CD4-positive, alpha-beta T cell (primary cell): ENCODE data around the gene PLA2R1. TPM values are rescaled to one million over a fixed set of nuclear protein-coding genes. Genes with fewer than 3 reads are reported as not detected.

Source experiments
- ATAC-seq: fragments of 200-7000 bp; cut with Tn5 transposase; one replicate; pipeline ENCODE4 v1.10.0; 2022; ENCODE audit warnings: mild to moderate bottlenecking; ENCODE audit not compliant: poor library complexity
- CTCF ChIA-PET: fragments of 350-600 bp; sonication (Branson Sonifier 250); formaldehyde crosslinking; loops from one replicate; lab custom pipeline; 2021; ENCODE audit warnings: antibody characterized with exemption, inconsistent platforms; lab: Charles Lee
- POLR2A ChIA-PET: fragments of 350-600 bp; sonication (Branson Sonifier 250); formaldehyde crosslinking; loops from one replicate; lab custom pipeline; 2021; ENCODE audit warnings: antibody characterized with exemption, inconsistent platforms; lab: Charles Lee
- DNase-seq, 14 experiments: peaks; one replicate each; pipeline ENCODE4 v3.0.0-alpha.2; 2013 to 2020; ENCODE audit warnings: mixed read lengths in 2 of 14
- H3K27ac ChIP-seq, 2 donors: one replicate each; pipeline versions ENCODE4 v1.5.1 to v1.7.0; 2013; ENCODE audit warnings: low read length in 2 of 2, low read depth in 1 of 2, mild to moderate bottlenecking in 1 of 2
- H3K27me3 ChIP-seq, 2 experiments: 1 replicate in 1 of 2; 2 replicates in 1 of 2; pipeline versions ENCODE4 v1.6.1 to v1.7.0; 2013; ENCODE audit warnings: low read length in 2 of 2, control low read depth in 1 of 2, mild to moderate bottlenecking in 1 of 2, moderate library complexity in 1 of 2; ENCODE audit not compliant: insufficient read depth in 2 of 2, control insufficient read depth in 1 of 2
- H3K36me3 ChIP-seq: one replicate; pipeline ENCODE4 v1.6.1; 2013; ENCODE audit warnings: low read length, control low read depth; ENCODE audit not compliant: insufficient read depth
- H3K4me1 ChIP-seq: one replicate; pipeline ENCODE4 v1.6.1; 2013; ENCODE audit warnings: low read length, control low read depth; ENCODE audit not compliant: insufficient read depth
- H3K4me3 ChIP-seq: one replicate; pipeline ENCODE4 v1.5.1; 2013; ENCODE audit warnings: mild to moderate bottlenecking, low read length, moderate library complexity
- H3K9me3 ChIP-seq, 2 experiments: 1 replicate in 1 of 2; 2 replicates in 1 of 2; pipeline versions ENCODE4 v1.6.1 to v1.7.0; 2013; ENCODE audit warnings: low read length in 2 of 2, mild to moderate bottlenecking in 2 of 2, control low read depth in 1 of 2, moderate library complexity in 1 of 2; ENCODE audit not compliant: control insufficient read depth in 1 of 2, insufficient read depth in 1 of 2
- H3K27ac Mint-ChIP-seq: one replicate; pipeline ENCODE4 v1.8.0; 2020; ENCODE audit warnings: mixed read lengths
- H3K27me3 Mint-ChIP-seq: one replicate; pipeline ENCODE4 v1.8.0; 2021; ENCODE audit warnings: mixed read lengths
- H3K36me3 Mint-ChIP-seq: one replicate; pipeline ENCODE4 v1.8.0; 2021; ENCODE audit warnings: low read depth, mixed read lengths
- H3K4me1 Mint-ChIP-seq: one replicate; pipeline ENCODE4 v1.8.0; 2021; ENCODE audit warnings: low read depth, mixed read lengths
- H3K4me3 Mint-ChIP-seq: one replicate; pipeline ENCODE4 v1.8.0; 2020; ENCODE audit warnings: mild to moderate bottlenecking, mixed read lengths
- H3K9me3 Mint-ChIP-seq: one replicate; pipeline ENCODE4 v1.8.0; 2020; ENCODE audit warnings: mixed read lengths
- CTCF ChIP-seq: fragments of 200-600 bp; IDR thresholded peaks from one replicate; pipeline ENCODE4 v1.8.0; 2022; ENCODE audit warnings: antibody characterized with exemption, mild to moderate bottlenecking
- intact Hi-C, 2 experiments: fragments of 100-400 bp; cut with DNase I in 1 of 2; cut with micrococcal nuclease in 1 of 2; formaldehyde crosslinking; loops; one replicate each; pipeline versions ENCODE4 v1.15.1 to v1.9.0; 2023 to 2025; cut with DNase I, micrococcal nuclease
- total RNA-seq, 174 experiments: library from RNA in 2 of 174; stranded (reverse) in 2 of 174; gene quantifications; one replicate each; pipeline ENCODE4 v1.2.3 and lab custom pipeline; 2021 to 2026

The PLA2R1 gene
- total RNA-seq, 2 experiments from 2014 or later, result not detected

DNA sequence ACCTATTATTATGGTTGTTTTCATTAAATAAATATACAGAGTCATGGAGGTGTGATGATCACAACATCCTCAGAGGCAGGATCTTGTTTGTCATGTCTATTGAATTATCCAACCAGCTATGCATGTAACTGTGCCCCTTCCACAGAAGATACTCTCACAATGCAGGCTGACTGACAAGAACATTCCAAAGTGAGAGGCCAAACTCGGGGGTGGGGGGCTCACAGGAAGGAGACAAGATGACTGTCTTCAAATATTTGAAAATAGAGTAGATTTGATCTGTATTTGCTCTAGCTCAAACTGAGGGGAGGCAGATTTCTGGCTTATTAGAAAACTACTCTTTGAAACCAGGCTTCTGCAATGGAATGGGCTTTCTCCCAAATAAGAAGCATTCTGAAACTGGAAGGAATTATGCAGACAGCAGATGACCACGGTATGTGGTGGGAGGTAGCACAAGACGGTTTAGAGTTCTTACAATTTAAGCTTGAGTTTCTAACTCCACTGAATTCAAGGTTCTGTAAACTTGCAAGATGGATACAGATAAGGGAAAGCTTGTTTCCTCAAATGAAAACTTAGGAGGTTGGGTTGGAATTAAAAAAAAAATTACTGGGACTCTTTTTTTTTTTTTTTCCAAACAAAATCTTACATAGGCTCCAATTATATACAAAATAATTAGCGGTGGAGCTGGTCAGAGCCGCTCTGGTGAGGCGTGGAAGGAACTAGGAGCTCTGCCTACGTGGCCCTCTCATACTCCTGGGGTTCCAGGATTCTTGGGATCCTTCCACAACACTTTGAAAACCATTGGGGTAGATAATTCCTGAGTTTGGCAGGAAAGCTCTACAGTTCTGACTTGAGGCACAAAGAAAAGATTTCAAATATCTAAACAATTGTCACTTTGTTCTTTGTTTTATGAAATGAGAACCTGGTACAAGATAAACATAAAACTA is 79.3 kb downstream of the PLA2R1 start:
- TF ChIP-seq CTCF, result no peak
- Mint-ChIP-seq H3K4me1 (no peaks in the 10 kb centered on the region), H3K36me3 (no peaks in the 10 kb centered on the region), H3K9me3 (no peaks in the 10 kb centered on the region), H3K4me3 (no peak overlapping the region), H3K27ac (no peak overlapping the region), H3K27me3 (peaks cover 16% of the 10 kb centered on the region)
- Histone ChIP-seq H3K36me3 (no peaks in the 10 kb centered on the region), H3K27ac (no peak overlapping the region), H3K4me1 (no peaks in the 10 kb centered on the region), H3K27me3 (no peaks in the 10 kb centered on the region), H3K9me3 (no peaks in the 10 kb centered on the region), H3K4me3 (no peak overlapping the region)
- intact Hi-C loops, result no loop called here
- ATAC-seq (no peak), DNase-seq (no peak)
- ChIA-PET CTCF (interaction anchor here (0.6 to 1.6 kb wide), 3 partner anchors 15 to 1861 kb away, joined by 3 to 4 read pairs (median 3); no protein-coding TSS in a partner anchor), POLR2A (no interaction called here)

DNA sequence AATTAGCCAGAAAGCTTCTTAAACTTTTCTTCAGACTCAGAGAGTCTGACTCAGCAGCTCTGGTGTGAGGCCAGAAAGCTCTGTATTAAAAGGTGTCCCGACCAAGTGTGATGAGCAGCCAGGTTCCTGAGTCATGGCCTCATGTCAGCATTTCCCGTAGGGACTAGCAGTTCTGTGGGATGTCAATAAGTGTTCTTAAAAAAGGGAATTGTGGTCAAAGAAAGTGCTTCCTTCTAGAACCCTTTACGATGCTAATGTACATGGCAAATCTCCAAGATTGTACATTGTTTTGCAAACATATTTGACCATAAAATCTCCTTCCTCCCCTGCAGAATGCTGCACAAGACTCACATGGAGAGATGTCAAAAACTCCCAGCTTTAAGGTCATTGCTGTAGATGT is 80.1 kb downstream of the PLA2R1 start:
- Histone ChIP-seq H3K4me1 (no peaks in the 10 kb centered on the region), H3K4me3 (no peak overlapping the region), H3K27ac (no peak overlapping the region), H3K36me3 (no peaks in the 10 kb centered on the region), H3K9me3 (no peaks in the 10 kb centered on the region), H3K27me3 (no peaks in the 10 kb centered on the region)
- no peak overlapping the region for H3K27ac Mint-ChIP-seq
- no peak for TF ChIP-seq CTCF
- ChIA-PET POLR2A (no interaction called here), CTCF (no interaction called here)
- no peak for ATAC-seq
- no peaks in the 10 kb centered on the region for H3K9me3 Mint-ChIP-seq
- no peaks in the 10 kb centered on the region for H3K36me3 Mint-ChIP-seq
- no peak overlapping the region for H3K4me3 Mint-ChIP-seq
- intact Hi-C loops, result no loop called here
- no peaks in the 10 kb centered on the region for H3K4me1 Mint-ChIP-seq
- no peak for DNase-seq
- H3K27me3 Mint-ChIP-seq, result peaks cover 16% of the 10 kb centered on the region

GRCh38 chr2:159976527-159977160 is 85.8 kb downstream of the PLA2R1 start:
- no peak for TF ChIP-seq CTCF
- CTCF ChIA-PET, result no interaction called here
- H3K9me3 ChIP-seq, result no peaks in the 10 kb centered on the region

More at GRCh38 chr2:159976527-159977160, 85.8 kb downstream of the PLA2R1 start:
- H3K9me3 Mint-ChIP-seq, result no peaks in the 10 kb centered on the region
- H3K4me1 ChIP-seq, result no peaks in the 10 kb centered on the region
- H3K27ac Mint-ChIP-seq, result no peak overlapping the region
- no peak overlapping the region for H3K4me3 Mint-ChIP-seq
- intact Hi-C loops, result no loop called here
- H3K27ac ChIP-seq, result no peak overlapping the region
- H3K27me3 Mint-ChIP-seq, result peaks cover 21% of the 10 kb centered on the region
- no peaks in the 10 kb centered on the region for H3K4me1 Mint-ChIP-seq
- POLR2A ChIA-PET, result no interaction called here
- peaks cover 0 to 5% of the 10 kb centered on the region in 2 experiments for H3K27me3 ChIP-seq
- no peaks in the 10 kb centered on the region for H3K36me3 ChIP-seq
- DNase-seq, result no peak
- no peak for ATAC-seq
- no peaks in the 10 kb centered on the region for H3K36me3 Mint-ChIP-seq
- H3K4me3 ChIP-seq, result no peak overlapping the region
